ENCODE data around the gene PANX2. TPM values are rescaled to one million over a fixed set of nuclear protein-coding genes. Genes with fewer than 3 reads are reported as not detected.

PANX2 gene
- total RNA-seq, 1 donor from 2014 or later: 1.6 TPM

Other genes with a start within 250 kb of the PANX2 start
- 302 and 304 TPM in 2 replicates for gene PIM3, start 210.0 kb upstream of the PANX2 start, total RNA-seq
- gene IL17REL, start 158.0 kb upstream of the PANX2 start, total RNA-seq: 0.09 and 0.14 TPM in 2 replicates
- gene TTLL8, start 112.4 kb upstream of the PANX2 start, total RNA-seq: not detected in 2 replicates
- not detected in 2 replicates for gene MLC1, start 85.3 kb upstream of the PANX2 start, total RNA-seq
- gene MOV10L1, start 80.7 kb upstream of the PANX2 start, total RNA-seq: not detected in 2 replicates
- 94.4 and 97.4 TPM in 2 replicates for gene TRABD, start 15.2 kb downstream of the PANX2 start, total RNA-seq
- gene SELENOO, start 30.3 kb downstream of the PANX2 start, total RNA-seq: 24.0 and 25.2 TPM in 2 replicates
- 51.1 and 51.7 TPM in 2 replicates for gene TUBGCP6, start 74.3 kb downstream of the PANX2 start, total RNA-seq
- gene HDAC10, start 80.5 kb downstream of the PANX2 start, total RNA-seq: 62.2 and 64.6 TPM in 2 replicates
- gene MAPK12, start 91.0 kb downstream of the PANX2 start, total RNA-seq: 20.1 and 21.5 TPM in 2 replicates
- gene MAPK11, start 99.6 kb downstream of the PANX2 start, total RNA-seq: 27.8 and 29.0 TPM in 2 replicates
- gene PLXNB2, start 136.9 kb downstream of the PANX2 start, total RNA-seq: 9.0 and 9.5 TPM in 2 replicates
- 1.4 and 2.2 TPM in 2 replicates for gene DENND6B, start 156.3 kb downstream of the PANX2 start, total RNA-seq
- gene PPP6R2, start 172.6 kb downstream of the PANX2 start, total RNA-seq: 44.0 and 44.1 TPM in 2 replicates

All from activated CD4-positive, alpha-beta T cell treated with anti-CD3 and anti-CD28 coated beads, Interleukin-2, amount 10 ng/mL, durations not matched to agents 24 days and 14 days (primary cell).